B cell (primary cell): ENCODE measurements around the gene APOH.

Experiments used
- CTCF ChIP-seq: fragments of 200-600 bp; IDR thresholded peaks from one replicate; pipeline ENCODE4 v1.8.0; 2022; ENCODE audit warnings: antibody characterized with exemption, mild to moderate bottlenecking
- EZH2 ChIP-seq: IDR thresholded peaks from 2 replicates; pipeline ENCODE4 v1.6.1; 2012; ENCODE audit warnings: borderline replicate concordance, low read depth, mild to moderate bottlenecking, moderate library complexity, low read length; ENCODE audit not compliant: insufficient read depth, poor library complexity, severe bottlenecking

GRCh38 chr17:66177048-66177447 lies 52.2 kb downstream of the APOH start:
- no peak for TF ChIP-seq CTCF
- TF ChIP-seq EZH2: no peak
